WTC11 (cell line): ENCODE results near the gene TCF3. TPM values are rescaled to one million over a fixed set of nuclear protein-coding genes. Genes with fewer than 3 reads are reported as not detected.

Source experiments
- ATAC-seq: fragments of 200-7000 bp; cut with Tn5 transposase; 2 replicates; pipeline ENCODE4 v1.10.0; 2021; ENCODE audit warnings: mild to moderate bottlenecking, moderate library complexity
- CTCF ChIA-PET: fragments of 300-600 bp; sonication (Branson Sonifier 250); formaldehyde crosslinking; loops from one replicate; lab custom pipeline; 2021; ENCODE audit warnings: antibody characterized with exemption; lab: Charles Lee
- POLR2A ChIA-PET: fragments of 350-600 bp; sonication (Branson Sonifier 250); formaldehyde crosslinking; loops from one replicate; lab custom pipeline; 2021; ENCODE audit warnings: antibody characterized with exemption; lab: Charles Lee
- DNase-seq: peaks from one replicate; pipeline ENCODE4 v3.0.0; 2021; ENCODE audit warnings: low spot score
- H3K27ac Mint-ChIP-seq: 2 replicates; pipeline ENCODE4 v1.8.0; 2021; ENCODE audit warnings: mixed read lengths
- H3K27me3 Mint-ChIP-seq: 2 replicates; pipeline ENCODE4 v1.8.0; 2021; ENCODE audit warnings: low read depth, mild to moderate bottlenecking, moderate library complexity, mixed read lengths
- H3K36me3 Mint-ChIP-seq: 2 replicates; pipeline ENCODE4 v1.8.0; 2021; ENCODE audit warnings: mixed read lengths
- H3K4me1 Mint-ChIP-seq: 2 replicates; pipeline ENCODE4 v1.8.0; 2022; ENCODE audit warnings: mixed read lengths
- H3K4me3 Mint-ChIP-seq: 2 replicates; pipeline ENCODE4 v1.8.0; 2021; ENCODE audit warnings: mild to moderate bottlenecking, moderate library complexity, mixed read lengths
- H3K9me3 Mint-ChIP-seq: 2 replicates; pipeline ENCODE4 v1.8.0; 2021; ENCODE audit warnings: mixed read lengths
- ATF1 ChIP-seq: sonication (generic); formaldehyde crosslinking; IDR thresholded peaks from 2 replicates; pipeline ENCODE4 v1.8.1; 2023; ENCODE audit warnings: mild to moderate bottlenecking, moderate library complexity, missing genetic modification reagents
- CREB1 ChIP-seq: sonication (generic); formaldehyde crosslinking; IDR thresholded peaks from 2 replicates; pipeline ENCODE4 v1.8.0; 2023; ENCODE audit warnings: mild to moderate bottlenecking, missing genetic modification reagents
- ESRRA ChIP-seq: sonication (generic); formaldehyde crosslinking; IDR thresholded peaks from 2 replicates; pipeline ENCODE4 v1.8.1; 2022; ENCODE audit warnings: mild to moderate bottlenecking, missing genetic modification reagents, borderline replicate concordance
- FOXP4 ChIP-seq: sonication (generic); formaldehyde crosslinking; IDR thresholded peaks from 2 replicates; pipeline ENCODE4 v1.8.0; 2022; ENCODE audit warnings: mild to moderate bottlenecking, missing genetic modification reagents
- GRHL2 ChIP-seq: fragments of 250-450 bp; sonication (Bioruptor Pico); IDR thresholded peaks from 2 replicates; pipeline ENCODE4 v1.8.0; 2022; ENCODE audit warnings: mild to moderate bottlenecking, moderate library complexity; ENCODE audit not compliant: insufficient replicate concordance, severe bottlenecking
- JUN ChIP-seq: sonication (generic); formaldehyde crosslinking; IDR thresholded peaks from 2 replicates; pipeline ENCODE4 v1.8.0; 2023; ENCODE audit warnings: mild to moderate bottlenecking, missing genetic modification reagents
- OVOL2 ChIP-seq: fragments of 250-450 bp; sonication (Bioruptor Pico); IDR thresholded peaks from 2 replicates; pipeline ENCODE4 v1.9.0; 2021; ENCODE audit warnings: mild to moderate bottlenecking, borderline replicate concordance
- PRDM15 ChIP-seq: sonication (generic); formaldehyde crosslinking; IDR thresholded peaks from 2 replicates; pipeline ENCODE4 v1.8.0; 2022; ENCODE audit warnings: missing genetic modification reagents
- ZNF138 ChIP-seq: sonication (generic); formaldehyde crosslinking; conservative IDR thresholded peaks from 2 replicates; pipeline ENCODE4 v1.8.1; 2022; ENCODE audit warnings: mild to moderate bottlenecking, moderate library complexity, missing genetic modification reagents
- ZNF232 ChIP-seq: sonication (generic); formaldehyde crosslinking; IDR thresholded peaks from 2 replicates; pipeline ENCODE4 v1.8.0; 2022; ENCODE audit warnings: mild to moderate bottlenecking, missing genetic modification reagents
- ZNF263 ChIP-seq: sonication (generic); formaldehyde crosslinking; IDR thresholded peaks from 2 replicates; pipeline ENCODE4 v1.8.1; 2022; ENCODE audit warnings: low read depth, mild to moderate bottlenecking, moderate library complexity, missing genetic modification reagents
- ZSCAN18 ChIP-seq: fragments of 250-450 bp; sonication (Bioruptor Pico); IDR thresholded peaks from 2 replicates; pipeline ENCODE4 v2.1.2; 2022; ENCODE audit warnings: mild to moderate bottlenecking, moderate library complexity
- total RNA-seq: library from RNA; stranded (reverse); gene quantifications from 3 replicates; pipeline ENCODE4 v1.2.3, GENCODE V29; 2021
- TF ChIP-seq, protein P1 (sequence below): sonication (generic); formaldehyde crosslinking; IDR thresholded peaks from 2 replicates; pipeline ENCODE4 v1.8.1; 2023; ENCODE audit warnings: mild to moderate bottlenecking, missing genetic modification reagents, moderate library complexity
- TF ChIP-seq, protein P2 (sequence below): sonication (generic); formaldehyde crosslinking; IDR thresholded peaks from 2 replicates; pipeline ENCODE4 v1.8.1; 2023; ENCODE audit warnings: mild to moderate bottlenecking, moderate library complexity, missing genetic modification reagents
- TF ChIP-seq, protein P3 (sequence below): fragments of 250-450 bp; sonication (Bioruptor Pico); IDR thresholded peaks from 2 replicates; pipeline ENCODE4 v1.9.0; 2021; ENCODE audit warnings: mild to moderate bottlenecking
- TF ChIP-seq, protein P4 (sequence below): sonication (generic); formaldehyde crosslinking; IDR thresholded peaks from 2 replicates; pipeline ENCODE4 v1.8.0; 2023; ENCODE audit warnings: missing genetic modification reagents, mild to moderate bottlenecking, borderline replicate concordance

The TCF3 gene
- total RNA-seq, 1 experiment from 2014 or later, result 324 TPM

DNA sequence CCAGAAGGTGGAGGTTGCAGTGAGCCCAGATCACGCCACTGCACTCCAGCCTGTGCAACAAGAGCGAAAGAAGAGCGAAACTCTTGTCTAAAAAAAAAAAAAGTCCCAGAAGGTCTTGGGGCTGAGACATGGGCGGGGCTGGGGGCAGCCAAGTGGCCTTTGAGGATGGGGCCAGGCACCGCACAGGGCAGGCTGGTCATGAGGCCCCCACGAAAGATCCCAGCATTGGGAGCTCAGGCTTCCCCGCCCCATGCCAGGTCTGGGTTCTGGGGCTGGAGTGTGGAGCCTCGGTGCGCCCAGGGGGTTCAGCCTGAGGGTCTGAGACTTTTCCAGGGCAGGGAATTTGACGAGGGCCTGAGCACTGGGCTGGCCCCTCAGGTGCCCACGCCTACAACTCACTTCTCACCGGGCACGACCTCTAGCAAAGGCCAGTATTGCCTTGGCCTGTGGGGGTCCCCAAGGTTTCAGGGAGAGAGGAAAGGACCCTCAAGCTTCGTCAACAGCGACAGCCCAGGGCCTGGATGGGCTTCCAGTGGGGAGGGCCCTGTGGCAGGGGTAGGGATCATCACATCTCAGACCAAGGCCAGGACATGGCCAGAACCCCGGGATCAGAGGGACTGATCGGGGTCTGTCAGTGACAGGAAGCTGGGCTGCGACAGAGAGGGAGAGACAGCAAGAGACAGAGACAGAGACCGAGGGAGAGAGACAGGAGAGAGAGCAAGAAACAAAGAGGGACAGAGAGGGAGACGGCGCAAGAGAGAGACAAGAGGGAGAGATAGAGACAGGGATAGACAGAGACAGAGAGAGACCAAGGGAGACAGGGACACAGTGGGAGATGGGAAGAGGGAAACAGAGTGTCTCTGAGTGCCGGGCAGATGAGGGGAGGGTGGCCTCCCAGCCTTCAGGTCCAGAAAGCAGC, 76.8 kb downstream of the TCF3 start:
- no peak for DNase-seq
- Mint-ChIP-seq H3K36me3 (peaks cover 8% of the 10 kb centered on the region), H3K9me3 (0 out of 2 replicates have a peak, but pooled peaks cover under 1% of the 10 kb centered on the region), H3K4me3 (no peak overlapping the region), H3K27ac (peak overlapping the region; percentile 9; the same call in 1 of the 2 replicates), H3K27me3 (peaks cover 16% of the 10 kb centered on the region), H3K4me1 (no peaks in the 10 kb centered on the region)
- TF ChIP-seq, protein P1, sequence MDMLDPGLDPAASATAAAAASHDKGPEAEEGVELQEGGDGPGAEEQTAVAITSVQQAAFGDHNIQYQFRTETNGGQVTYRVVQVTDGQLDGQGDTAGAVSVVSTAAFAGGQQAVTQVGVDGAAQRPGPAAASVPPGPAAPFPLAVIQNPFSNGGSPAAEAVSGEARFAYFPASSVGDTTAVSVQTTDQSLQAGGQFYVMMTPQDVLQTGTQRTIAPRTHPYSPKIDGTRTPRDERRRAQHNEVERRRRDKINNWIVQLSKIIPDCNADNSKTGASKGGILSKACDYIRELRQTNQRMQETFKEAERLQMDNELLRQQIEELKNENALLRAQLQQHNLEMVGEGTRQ (CRISPR knock-in tag), result no peak
- TF ChIP-seq ATF1 (no peak), ZNF232 (CRISPR knock-in tag) (no peak), CREB1 (CRISPR knock-in tag) (no peak), ZNF138 (CRISPR knock-in tag) (no peak), GRHL2 (CRISPR knock-in tag) (no peak), JUN (no peak)
- TF ChIP-seq, protein P2, sequence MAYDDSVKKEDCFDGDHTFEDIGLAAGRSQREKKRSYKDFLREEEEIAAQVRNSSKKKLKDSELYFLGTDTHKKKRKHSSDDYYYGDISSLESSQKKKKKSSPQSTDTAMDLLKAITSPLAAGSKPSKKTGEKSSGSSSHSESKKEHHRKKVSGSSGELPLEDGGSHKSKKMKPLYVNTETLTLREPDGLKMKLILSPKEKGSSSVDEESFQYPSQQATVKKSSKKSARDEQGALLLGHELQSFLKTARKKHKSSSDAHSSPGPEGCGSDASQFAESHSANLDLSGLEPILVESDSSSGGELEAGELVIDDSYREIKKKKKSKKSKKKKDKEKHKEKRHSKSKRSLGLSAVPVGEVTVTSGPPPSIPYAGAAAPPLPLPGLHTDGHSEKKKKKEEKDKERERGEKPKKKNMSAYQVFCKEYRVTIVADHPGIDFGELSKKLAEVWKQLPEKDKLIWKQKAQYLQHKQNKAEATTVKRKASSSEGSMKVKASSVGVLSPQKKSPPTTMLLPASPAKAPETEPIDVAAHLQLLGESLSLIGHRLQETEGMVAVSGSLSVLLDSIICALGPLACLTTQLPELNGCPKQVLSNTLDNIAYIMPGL (CRISPR knock-in tag), result no peak
- TF ChIP-seq, protein P3, sequence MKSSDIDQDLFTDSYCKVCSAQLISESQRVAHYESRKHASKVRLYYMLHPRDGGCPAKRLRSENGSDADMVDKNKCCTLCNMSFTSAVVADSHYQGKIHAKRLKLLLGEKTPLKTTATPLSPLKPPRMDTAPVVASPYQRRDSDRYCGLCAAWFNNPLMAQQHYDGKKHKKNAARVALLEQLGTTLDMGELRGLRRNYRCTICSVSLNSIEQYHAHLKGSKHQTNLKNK, result no peak
- ATAC-seq, result no peak
- CTCF ChIA-PET, result interaction anchor here (0.5 to 4.1 kb wide), 4 partner anchors 15 to 612 kb away, joined by 3 to 17 read pairs (median 4); partner anchors contain the start of gene MBD3
- POLR2A ChIA-PET, result no interaction called here

DNA sequence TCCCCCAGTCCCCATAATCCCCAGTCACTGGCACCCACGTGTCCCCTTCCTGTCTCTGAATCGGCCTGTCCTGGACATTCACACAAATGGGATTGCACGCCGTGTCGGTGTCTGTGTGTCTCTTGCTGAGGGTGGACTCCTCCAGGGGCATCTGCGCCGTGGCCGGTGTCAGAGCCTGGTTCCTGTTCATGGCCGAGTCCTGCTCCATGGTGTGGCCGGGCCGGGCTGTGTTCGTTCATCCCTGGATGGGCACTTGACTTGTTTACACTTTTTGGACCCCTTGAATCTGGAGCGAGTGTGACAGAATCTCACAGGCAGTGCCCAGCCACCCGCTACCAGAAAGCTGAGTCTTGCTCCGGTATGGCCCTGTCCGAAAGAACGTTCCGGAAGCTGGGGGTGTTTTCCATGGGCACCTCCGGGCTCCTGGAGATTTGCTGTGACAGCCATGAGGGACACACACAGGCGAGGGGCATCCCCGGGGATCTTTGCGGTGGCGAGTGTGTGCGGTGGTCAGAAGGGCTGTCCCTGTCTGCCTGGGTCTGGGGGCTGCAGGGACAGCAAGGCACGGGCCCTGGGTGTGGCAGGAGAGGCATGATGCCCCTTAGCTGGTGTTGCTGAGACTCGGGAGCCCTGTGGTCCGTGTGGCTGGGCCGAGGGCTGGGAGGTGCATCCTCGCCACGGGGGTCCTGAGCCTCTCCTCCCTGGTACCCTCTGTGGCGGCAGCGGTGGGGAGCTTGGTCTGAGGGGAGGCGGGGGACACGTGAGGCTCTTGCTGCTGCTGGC, 77.9 kb downstream of the TCF3 start:
- ChIA-PET POLR2A (interaction anchor here (0.6 kb wide), 1 partner anchor 1127 kb away, joined by 6 read pairs; no protein-coding TSS in a partner anchor), CTCF (interaction anchor here (1.0 to 4.1 kb wide), 3 partner anchors 16 to 28 kb away, joined by 4 to 17 read pairs (median 4); partner anchors contain the start of gene MBD3)
- DNase-seq (no peak), ATAC-seq (no peak)
- Mint-ChIP-seq H3K4me3 (no peak overlapping the region), H3K27ac (no peak overlapping the region; the same call in 1 of the 2 replicates), H3K9me3 (0 out of 2 replicates have a peak, but pooled peaks cover 3% of the 10 kb centered on the region), H3K4me1 (peaks cover 6% of the 10 kb centered on the region), H3K27me3 (peaks cover 26% of the 10 kb centered on the region), H3K36me3 (no peaks in the 10 kb centered on the region)
- TF ChIP-seq ZNF232 (CRISPR knock-in tag) (no peak), PRDM15 (CRISPR knock-in tag) (no peak), OVOL2 (CRISPR knock-in tag) (no peak), FOXP4 (CRISPR knock-in tag) (no peak), ZNF263 (CRISPR knock-in tag) (no peak), ZSCAN18 (CRISPR knock-in tag) (no peak), ESRRA (CRISPR knock-in tag) (no peak)
- TF ChIP-seq, protein P4, sequence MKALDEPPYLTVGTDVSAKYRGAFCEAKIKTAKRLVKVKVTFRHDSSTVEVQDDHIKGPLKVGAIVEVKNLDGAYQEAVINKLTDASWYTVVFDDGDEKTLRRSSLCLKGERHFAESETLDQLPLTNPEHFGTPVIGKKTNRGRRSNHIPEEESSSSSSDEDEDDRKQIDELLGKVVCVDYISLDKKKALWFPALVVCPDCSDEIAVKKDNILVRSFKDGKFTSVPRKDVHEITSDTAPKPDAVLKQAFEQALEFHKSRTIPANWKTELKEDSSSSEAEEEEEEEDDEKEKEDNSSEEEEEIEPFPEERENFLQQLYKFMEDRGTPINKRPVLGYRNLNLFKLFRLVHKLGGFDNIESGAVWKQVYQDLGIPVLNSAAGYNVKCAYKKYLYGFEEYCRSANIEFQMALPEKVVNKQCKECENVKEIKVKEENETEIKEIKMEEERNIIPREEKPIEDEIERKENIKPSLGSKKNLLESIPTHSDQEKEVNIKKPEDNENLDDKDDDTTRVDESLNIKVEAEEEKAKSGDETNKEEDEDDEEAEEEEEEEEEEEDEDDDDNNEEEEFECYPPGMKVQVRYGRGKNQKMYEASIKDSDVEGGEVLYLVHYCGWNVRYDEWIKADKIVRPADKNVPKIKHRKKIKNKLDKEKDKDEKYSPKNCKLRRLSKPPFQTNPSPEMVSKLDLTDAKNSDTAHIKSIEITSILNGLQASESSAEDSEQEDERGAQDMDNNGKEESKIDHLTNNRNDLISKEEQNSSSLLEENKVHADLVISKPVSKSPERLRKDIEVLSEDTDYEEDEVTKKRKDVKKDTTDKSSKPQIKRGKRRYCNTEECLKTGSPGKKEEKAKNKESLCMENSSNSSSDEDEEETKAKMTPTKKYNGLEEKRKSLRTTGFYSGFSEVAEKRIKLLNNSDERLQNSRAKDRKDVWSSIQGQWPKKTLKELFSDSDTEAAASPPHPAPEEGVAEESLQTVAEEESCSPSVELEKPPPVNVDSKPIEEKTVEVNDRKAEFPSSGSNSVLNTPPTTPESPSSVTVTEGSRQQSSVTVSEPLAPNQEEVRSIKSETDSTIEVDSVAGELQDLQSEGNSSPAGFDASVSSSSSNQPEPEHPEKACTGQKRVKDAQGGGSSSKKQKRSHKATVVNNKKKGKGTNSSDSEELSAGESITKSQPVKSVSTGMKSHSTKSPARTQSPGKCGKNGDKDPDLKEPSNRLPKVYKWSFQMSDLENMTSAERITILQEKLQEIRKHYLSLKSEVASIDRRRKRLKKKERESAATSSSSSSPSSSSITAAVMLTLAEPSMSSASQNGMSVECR (CRISPR knock-in tag), result no peak
